NCI-H146 treated with DMSO at 0.1 percent for 48 hours (cell line): ENCODE data around the gene MPST.

ENCODE experiments used
- DNase-seq: peaks from one replicate; lab custom pipeline; 2025; ENCODE audit not compliant: unreplicated experiment; lab: John Stamatoyannopoulos, UW

Gene MPST

DNA sequence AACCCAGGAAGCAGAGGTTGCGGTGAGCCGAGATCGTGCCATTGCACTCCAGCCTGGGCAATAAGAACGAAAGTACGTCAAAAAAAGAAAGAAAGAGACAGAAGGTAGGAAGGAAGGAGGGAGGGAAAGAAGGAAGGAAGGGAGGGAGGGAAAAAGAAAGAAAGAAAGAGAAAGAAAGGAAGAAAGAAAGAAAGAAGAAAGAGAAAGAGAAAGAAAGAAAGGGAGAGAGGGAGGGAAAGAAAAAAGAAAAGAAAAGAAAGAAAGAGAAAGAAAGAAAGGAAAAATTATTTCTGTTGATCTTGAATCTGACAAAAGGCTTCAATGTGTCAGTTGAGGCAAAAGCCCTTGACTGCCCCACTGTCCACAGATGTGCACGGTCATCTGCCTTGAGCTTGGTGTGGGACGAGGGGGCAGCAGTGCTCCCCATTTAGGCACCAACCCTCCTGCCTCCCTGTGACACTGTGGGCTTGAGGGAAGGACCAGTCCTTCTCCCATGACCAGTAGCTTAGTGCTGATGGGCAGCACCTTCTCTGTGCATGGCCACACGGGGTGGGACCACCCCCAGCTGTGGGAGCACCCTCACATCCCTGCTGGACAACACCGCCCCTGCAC, 56.4 kb downstream of the MPST start:
- no peak for DNase-seq

DNA sequence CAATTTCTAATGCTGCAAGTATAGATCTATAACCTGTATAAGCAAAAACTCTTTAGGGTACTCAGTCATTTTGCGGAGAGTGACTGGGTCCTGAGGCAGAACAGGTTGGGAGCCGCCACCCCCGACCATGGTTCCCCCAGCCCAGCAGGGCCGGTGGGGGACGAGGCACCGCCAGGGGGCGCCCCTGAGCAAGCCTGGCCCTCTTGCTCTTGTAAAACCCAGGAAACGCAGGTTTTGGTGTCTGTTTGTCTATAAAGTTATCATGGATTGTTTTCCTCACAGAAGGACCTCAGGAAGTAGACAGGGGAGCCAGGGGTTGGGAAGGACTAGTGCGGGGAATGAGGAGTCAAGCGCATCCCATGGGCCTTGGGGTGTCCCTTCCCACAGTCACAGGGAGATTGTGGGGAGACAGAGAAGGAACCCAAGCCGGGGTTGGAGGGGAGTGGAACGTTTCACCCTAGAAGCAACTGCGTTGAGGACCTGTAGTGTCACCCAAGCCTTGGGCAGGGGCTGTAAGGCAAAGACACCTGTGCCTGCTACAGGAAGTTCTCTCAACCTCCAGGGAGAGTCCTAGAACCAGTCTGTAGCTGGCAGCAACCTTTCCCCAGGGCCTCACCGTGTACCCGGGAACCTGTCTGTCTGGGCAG, 58.4 kb downstream of the MPST start:
- no peak for DNase-seq

GRCh38 chr22:37079158-37079557, 59.6 kb downstream of the MPST start:
- DNase-seq = no peak
